ENCODE results near the gene BICC1.

DNA sequence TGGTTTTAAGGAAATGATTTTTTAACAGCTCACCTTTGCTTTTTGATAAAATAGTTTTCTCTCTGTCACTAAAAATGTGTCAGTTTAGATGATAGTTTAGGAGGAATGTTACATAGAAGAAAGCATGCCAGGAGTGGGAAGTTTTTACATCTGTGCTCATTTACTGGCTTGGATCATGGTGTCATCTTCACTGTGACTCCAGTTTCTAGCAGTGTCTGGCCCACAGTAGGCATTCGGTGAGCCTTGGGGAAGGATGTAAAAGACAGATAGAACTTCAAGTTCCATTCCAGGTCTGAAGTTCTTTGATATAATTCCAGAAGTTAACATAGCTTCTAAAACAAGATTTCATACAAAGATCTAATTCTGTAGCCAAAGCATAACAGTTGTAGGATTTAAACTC is 259.2 kb downstream of the BICC1 start:
- TF ChIP-seq, protein P1, sequence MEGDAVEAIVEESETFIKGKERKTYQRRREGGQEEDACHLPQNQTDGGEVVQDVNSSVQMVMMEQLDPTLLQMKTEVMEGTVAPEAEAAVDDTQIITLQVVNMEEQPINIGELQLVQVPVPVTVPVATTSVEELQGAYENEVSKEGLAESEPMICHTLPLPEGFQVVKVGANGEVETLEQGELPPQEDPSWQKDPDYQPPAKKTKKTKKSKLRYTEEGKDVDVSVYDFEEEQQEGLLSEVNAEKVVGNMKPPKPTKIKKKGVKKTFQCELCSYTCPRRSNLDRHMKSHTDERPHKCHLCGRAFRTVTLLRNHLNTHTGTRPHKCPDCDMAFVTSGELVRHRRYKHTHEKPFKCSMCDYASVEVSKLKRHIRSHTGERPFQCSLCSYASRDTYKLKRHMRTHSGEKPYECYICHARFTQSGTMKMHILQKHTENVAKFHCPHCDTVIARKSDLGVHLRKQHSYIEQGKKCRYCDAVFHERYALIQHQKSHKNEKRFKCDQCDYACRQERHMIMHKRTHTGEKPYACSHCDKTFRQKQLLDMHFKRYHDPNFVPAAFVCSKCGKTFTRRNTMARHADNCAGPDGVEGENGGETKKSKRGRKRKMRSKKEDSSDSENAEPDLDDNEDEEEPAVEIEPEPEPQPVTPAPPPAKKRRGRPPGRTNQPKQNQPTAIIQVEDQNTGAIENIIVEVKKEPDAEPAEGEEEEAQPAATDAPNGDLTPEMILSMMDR (IDR thresholded peaks at IDR 0.05; ENCODE audit: low read depth, low read length): no peak
- TF ChIP-seq, protein P2, sequence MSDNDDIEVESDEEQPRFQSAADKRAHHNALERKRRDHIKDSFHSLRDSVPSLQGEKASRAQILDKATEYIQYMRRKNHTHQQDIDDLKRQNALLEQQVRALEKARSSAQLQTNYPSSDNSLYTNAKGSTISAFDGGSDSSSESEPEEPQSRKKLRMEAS (IDR thresholded peaks at IDR 0.05; ENCODE audit: low read depth, low read length): no peak
